ENCODE data around the gene TAF4. TPM values are rescaled to one million over a fixed set of nuclear protein-coding genes. Genes with fewer than 3 reads are reported as not detected.
"Not testable (repeated sequence)": the region's sequence is repeated elsewhere in the genome, so short reads cannot be mapped to it uniquely, and the experiment has no call there.

Gene TAF4
- total and polyA plus RNA-seq, 3 donors from 2014 or later: 30.7 to 111 (median 107) TPM

DNA sequence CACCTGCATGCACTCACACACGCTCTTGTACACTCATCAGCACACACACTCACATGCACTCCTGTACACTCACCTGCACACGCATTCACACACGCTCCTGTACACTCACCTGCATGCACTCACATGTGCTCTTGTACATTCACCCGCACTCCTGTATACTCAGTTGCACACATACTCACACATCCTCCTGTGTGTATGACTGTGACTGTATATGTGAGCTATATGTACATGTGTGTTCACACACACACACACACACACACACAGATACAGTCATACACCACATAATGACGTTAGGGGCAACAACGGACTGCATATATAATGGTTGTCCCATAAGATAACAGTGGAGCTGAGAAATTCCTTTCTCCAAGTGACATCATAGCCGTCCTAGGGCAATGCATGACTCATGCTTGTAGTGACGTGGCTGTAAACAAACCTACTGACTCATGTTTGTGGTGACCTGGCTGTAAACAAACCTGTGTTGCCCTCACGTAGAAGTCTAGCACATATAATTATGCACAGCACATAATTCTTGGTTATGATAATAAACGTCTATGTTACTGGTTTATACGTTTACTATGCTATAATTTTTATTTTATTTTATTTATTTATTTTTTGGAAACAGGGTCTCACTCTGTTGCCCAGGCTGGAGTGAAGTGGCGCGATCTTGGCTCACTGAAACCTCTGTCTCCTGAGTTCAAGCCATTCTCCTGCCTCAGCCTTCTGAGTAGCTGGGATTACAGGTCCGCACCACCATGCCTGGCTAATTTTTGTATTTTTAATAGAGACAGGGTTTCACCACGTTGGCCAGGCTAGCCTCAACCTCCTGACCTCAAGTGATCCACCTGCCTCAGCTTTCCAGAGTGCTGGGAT, 22.8 kb upstream of the TAF4 start:
- Histone ChIP-seq H3K36me3 (ENCODE audit: low read depth, missing control alignments) (no peaks in the 10 kb centered on the region), H3K27ac (no peak overlapping the region), H3K4me1 (no peaks in the 10 kb centered on the region), H3K9me3 (no peaks in the 10 kb centered on the region), H3K27me3 (no peaks in the 10 kb centered on the region), H3K4me3 (no peak overlapping the region)
- 69 to 70% methylated on average over 15 of the region's 15 CpGs for WGBS, 2 donors
- TF ChIP-seq, protein P1, sequence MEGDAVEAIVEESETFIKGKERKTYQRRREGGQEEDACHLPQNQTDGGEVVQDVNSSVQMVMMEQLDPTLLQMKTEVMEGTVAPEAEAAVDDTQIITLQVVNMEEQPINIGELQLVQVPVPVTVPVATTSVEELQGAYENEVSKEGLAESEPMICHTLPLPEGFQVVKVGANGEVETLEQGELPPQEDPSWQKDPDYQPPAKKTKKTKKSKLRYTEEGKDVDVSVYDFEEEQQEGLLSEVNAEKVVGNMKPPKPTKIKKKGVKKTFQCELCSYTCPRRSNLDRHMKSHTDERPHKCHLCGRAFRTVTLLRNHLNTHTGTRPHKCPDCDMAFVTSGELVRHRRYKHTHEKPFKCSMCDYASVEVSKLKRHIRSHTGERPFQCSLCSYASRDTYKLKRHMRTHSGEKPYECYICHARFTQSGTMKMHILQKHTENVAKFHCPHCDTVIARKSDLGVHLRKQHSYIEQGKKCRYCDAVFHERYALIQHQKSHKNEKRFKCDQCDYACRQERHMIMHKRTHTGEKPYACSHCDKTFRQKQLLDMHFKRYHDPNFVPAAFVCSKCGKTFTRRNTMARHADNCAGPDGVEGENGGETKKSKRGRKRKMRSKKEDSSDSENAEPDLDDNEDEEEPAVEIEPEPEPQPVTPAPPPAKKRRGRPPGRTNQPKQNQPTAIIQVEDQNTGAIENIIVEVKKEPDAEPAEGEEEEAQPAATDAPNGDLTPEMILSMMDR (IDR thresholded peaks at IDR 0.05): no peak
- no peak for TF ChIP-seq POLR2A (IDR thresholded peaks at IDR 0.05)
- DNase-seq: no peak
- intact Hi-C loops (cut with DNase I; ENCODE audit: low total_unique reads): no loop called here

DNA sequence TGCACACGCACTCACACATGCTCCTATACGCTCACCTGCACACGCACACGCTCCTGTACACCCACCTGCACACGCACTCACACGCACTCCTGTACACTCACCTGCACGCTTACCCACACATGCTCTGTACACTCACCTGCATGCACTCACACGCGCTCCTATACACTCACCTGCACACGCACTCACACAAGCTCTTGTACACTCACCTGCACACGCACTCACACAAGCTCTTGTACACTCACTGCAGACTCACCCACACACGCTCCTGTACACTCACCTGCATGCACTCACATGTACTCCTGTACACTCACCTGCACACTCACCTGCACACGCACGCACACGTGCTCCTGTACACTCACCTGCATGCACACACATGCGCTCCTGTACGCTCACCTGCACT, 22.0 kb upstream of the TAF4 start:
- WGBS, 2 donors: 71 to 94% methylated on average over 17 of the region's 17 CpGs
- H3K36me3 ChIP-seq (ENCODE audit: low read depth, missing control alignments): no peaks in the 10 kb centered on the region
- no peaks in the 10 kb centered on the region for H3K9me3 ChIP-seq
- no peak overlapping the region for H3K27ac ChIP-seq
- no peak overlapping the region for H3K4me3 ChIP-seq
- intact Hi-C loops (cut with DNase I; ENCODE audit: low total_unique reads): no loop called here
- DNase-seq: no peak
- no peak for TF ChIP-seq POLR2A (IDR thresholded peaks at IDR 0.05)
- TF ChIP-seq, protein P1 (IDR thresholded peaks at IDR 0.05): no peak
- H3K4me1 ChIP-seq: no peaks in the 10 kb centered on the region
- no peaks in the 10 kb centered on the region for H3K27me3 ChIP-seq

DNA sequence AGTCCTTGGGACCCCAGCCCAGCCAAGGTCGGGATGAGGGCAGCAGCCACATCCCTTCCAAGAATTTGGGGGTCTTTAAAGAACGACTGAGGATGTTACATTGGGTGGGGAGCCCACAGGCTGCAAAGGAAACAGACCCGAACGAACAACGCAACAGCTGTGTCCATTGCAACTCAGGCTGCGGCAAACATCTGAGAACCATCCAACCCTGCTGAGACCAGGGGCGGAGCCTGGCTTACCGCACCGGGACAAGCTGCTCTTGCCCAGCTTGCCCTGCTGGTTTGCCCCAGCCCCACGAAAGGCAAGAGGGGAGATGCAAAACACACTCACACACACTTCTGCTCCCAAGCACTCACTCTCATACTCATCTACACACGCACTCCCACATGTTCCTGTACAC, 21.5 kb upstream of the TAF4 start:
- DNase-seq: no peak
- TF ChIP-seq, protein P1 (IDR thresholded peaks at IDR 0.05): no peak
- no peak for TF ChIP-seq POLR2A (IDR thresholded peaks at IDR 0.05)
- no peaks in the 10 kb centered on the region for H3K4me1 ChIP-seq
- no peak overlapping the region for H3K27ac ChIP-seq
- H3K27me3 ChIP-seq: no peaks in the 10 kb centered on the region
- 25 to 44% methylated on average over 11 of the region's 11 CpGs for WGBS, 2 donors
- no peaks in the 10 kb centered on the region for H3K9me3 ChIP-seq
- intact Hi-C loops (cut with DNase I; ENCODE audit: low total_unique reads): no loop called here
- no peak overlapping the region for H3K4me3 ChIP-seq
- no peaks in the 10 kb centered on the region for H3K36me3 ChIP-seq (ENCODE audit: low read depth, missing control alignments)

DNA sequence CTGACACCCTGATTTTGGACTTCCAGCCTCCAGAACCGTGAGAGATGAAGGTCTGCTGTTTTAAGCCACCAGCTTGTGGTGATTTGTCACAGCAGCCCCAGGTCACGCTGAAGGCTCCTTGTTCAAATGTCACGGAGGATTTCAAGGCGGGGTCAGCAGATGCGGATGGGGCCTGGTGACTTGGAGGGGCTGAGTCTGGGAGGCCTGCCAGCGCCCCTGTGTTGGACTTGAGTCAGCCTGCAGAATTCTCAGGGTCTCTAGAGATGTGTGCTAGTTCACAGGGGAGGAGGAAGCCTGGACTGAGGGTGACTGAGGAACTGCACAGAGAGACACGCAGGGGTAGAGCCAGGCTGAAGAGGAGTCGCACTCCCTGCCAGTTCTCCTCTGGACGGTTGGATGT, 19.5 kb upstream of the TAF4 start:
- no peaks in the 10 kb centered on the region for H3K27me3 ChIP-seq
- TF ChIP-seq POLR2A (IDR thresholded peaks at IDR 0.05): no peak
- TF ChIP-seq, protein P1 (IDR thresholded peaks at IDR 0.05): no peak

DNA sequence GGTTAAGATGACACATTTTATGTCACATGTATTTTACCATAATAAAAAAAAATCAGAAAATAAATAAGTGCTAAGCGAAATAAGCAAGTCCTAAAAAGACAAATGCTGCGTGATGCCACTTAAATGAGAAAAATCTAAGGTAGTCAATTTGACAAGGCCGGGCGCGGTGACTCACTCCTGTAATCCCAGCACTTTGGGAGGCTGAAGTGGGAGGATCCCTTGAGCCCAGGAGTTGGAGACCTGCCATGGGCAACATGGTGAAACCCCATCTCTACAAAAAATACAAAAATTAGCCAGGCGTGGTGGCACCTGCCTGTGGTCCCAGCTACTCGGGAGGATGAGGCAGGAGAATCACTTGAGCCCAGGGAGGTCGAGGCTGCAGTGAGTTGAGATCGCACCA, 18.5 kb upstream of the TAF4 start:
- DNase-seq; H3K4me3 ChIP-seq; H3K36me3 ChIP-seq (ENCODE audit: low read depth, missing control alignments); H3K27me3 ChIP-seq; H3K9me3 ChIP-seq; intact Hi-C loops (cut with DNase I; ENCODE audit: low total_unique reads); H3K4me1 ChIP-seq; H3K27ac ChIP-seq: not testable (repeated sequence)
- 88 to 95% methylated on average over 9 of the region's 9 CpGs for WGBS, 2 donors

More for the DNA sequence above, 19.5 kb upstream of the TAF4 start:
- intact Hi-C loops (cut with DNase I; ENCODE audit: low total_unique reads): no loop called here
- H3K4me3 ChIP-seq: no peak overlapping the region
- H3K27ac ChIP-seq: no peak overlapping the region
- 81 to 88% methylated on average over 8 to 9 of the region's 9 CpGs for WGBS, 2 donors
- no peaks in the 10 kb centered on the region for H3K36me3 ChIP-seq (ENCODE audit: low read depth, missing control alignments)
- H3K4me1 ChIP-seq: no peaks in the 10 kb centered on the region
- no peaks in the 10 kb centered on the region for H3K9me3 ChIP-seq
- no peak for DNase-seq

All from testis (tissue), 3 donors.